Right lobe of liver (tissue), 4 donors: ENCODE measurements around the gene ARHGAP4.

Experiments used
- CTCF ChIP-seq, 4 donors: fragments of 200-600 bp in 3 of 4; fragments of 450-650 bp in 1 of 4; IDR thresholded peaks; one replicate each; pipeline versions ENCODE4 v1.5.1 to v1.8.0; 2016 to 2022; ENCODE audit warnings: antibody characterized with exemption in 4 of 4, mild to moderate bottlenecking in 2 of 4
- POLR2A ChIP-seq: fragments of 450-650 bp; IDR thresholded peaks from one replicate; pipeline ENCODE4 v1.6.1; 2017; ENCODE audit warnings: antibody characterized with exemption, mild to moderate bottlenecking
- donor health status: DM: no; HTN: no; CAD: no.
- donor health status: DM: no; HTN: no; CAD: no.
- donor health status: DM: no; HTN: yes; CAD: no.

- no peak for TF ChIP-seq CTCF (IDR thresholded peaks at IDR 0.05)
- TF ChIP-seq POLR2A: no peak
Observed at GRCh38 chrX:153910446-153910845, 15.6 kb downstream of the ARHGAP4 start.
